ENCODE measurements around the gene OSBPL1A. TPM values are rescaled to one million over a fixed set of nuclear protein-coding genes. Genes with fewer than 3 reads are reported as not detected.

Gene OSBPL1A
- total and polyA plus RNA-seq, 2 of the 8 experiments (the other 6 are each of a cell fraction or from before 2014, with no cell fraction given) = 53.2 to 74.9 TPM

GRCh38 chr18:24234850-24235418 lies 162.7 kb downstream of the OSBPL1A start:
- Histone ChIP-seq H3K27me3 (replicated peaks in 1 of 4; ENCODE audit: control insufficient read depth in 3 of 4, extremely low read depth in 1 of 4, insufficient read depth in 3 of 4, low read length in 3 of 4) (no peaks in the 10 kb centered on the region), H2BK15ac (ENCODE audit: low read length) (0 out of 2 replicates have a peak overlapping the region, but pooled peaks have one; percentile 21), H4K20me1 (replicated peaks in 1 of 2; ENCODE audit: control insufficient read depth in 1 of 2, insufficient read depth in 2 of 2, low read length in 2 of 2) (peaks cover 0 to 1% of the 10 kb centered on the region in 2 experiments), H3K4me1 (replicated peaks in 1 of 4; ENCODE audit: control insufficient read depth in 3 of 4, insufficient read depth in 4 of 4, low read length in 3 of 4) (peaks cover 4 to 22% (median 8%) of the 10 kb centered on the region in 4 experiments), H3K18ac (ENCODE audit: extremely low read depth, low read length) (peak overlapping the region; percentile 41; the same call in 1 of the 2 replicates), H3K9ac (replicated peaks in 1 of 4; ENCODE audit: extremely low read depth in 1 of 4, low read depth in 3 of 4, low read length in 3 of 4) (no peak overlapping the region), H2BK12ac (ENCODE audit: low read depth, low read length) (peak overlapping the region; percentile 20; the same call in 1 of the 2 replicates), H3K14ac (ENCODE audit: insufficient read length) (no peak overlapping the region), H3K4ac (replicated peaks; ENCODE audit: insufficient read length, low read depth, low read length) (no peak overlapping the region), H3K79me1 (ENCODE audit: low read depth, low read length) (no peaks in the 10 kb centered on the region), H3K23ac (ENCODE audit: insufficient read length) (no peak overlapping the region), H2BK120ac (replicated peaks; ENCODE audit: low read depth, low read length) (no peak overlapping the region), H2AK5ac (ENCODE audit: low read depth, low read length) (0 out of 2 replicates have a peak overlapping the region, but pooled peaks have one; percentile 1), H4K91ac (replicated peaks; ENCODE audit: insufficient read length, low read length) (peak overlapping the region; percentile 38), H2BK20ac (ENCODE audit: low read length) (peak overlapping the region; percentile 13; the same call in 1 of the 2 replicates), H3K23me2 (ENCODE audit: low read depth, low read length) (no peaks in the 10 kb centered on the region), H4K8ac (ENCODE audit: extremely low read depth, insufficient read depth, low read length) (no peak overlapping the region), H3K27ac (ENCODE audit: low read depth, low read length) (no peak overlapping the region), H3K4me2 (ENCODE audit: insufficient read depth in 1 of 2, low read depth in 2 of 2, low read length in 2 of 2) (peak overlapping the region in 1 of 2 experiments; percentile 32; a peak in 1 of 4 replicates), H2BK5ac (ENCODE audit: low read depth, low read length) (peak overlapping the region; percentile 10; the same call in 1 of the 2 replicates), H2AFZ (ENCODE audit: low read length) (no peak overlapping the region), H3K36me3 (ENCODE audit: control insufficient read depth in 2 of 4, insufficient read depth in 4 of 4, low read length in 3 of 4) (peaks cover 0 to 21% (median 6%) of the 10 kb centered on the region in 4 experiments; a peak in 5 of 8 replicates), H3K56ac (replicated peaks; ENCODE audit: insufficient read length, low read depth, low read length) (no peak overlapping the region), H3K9me3 (ENCODE audit: insufficient read depth in 2 of 2, low read depth in 1 of 2, low read length in 1 of 2) (no peaks in the 10 kb centered on the region), H4K5ac (ENCODE audit: insufficient read length, low read depth, low read length) (no peak overlapping the region), H3K79me2 (ENCODE audit: control insufficient read depth in 1 of 2, insufficient read depth in 2 of 2, low read length in 2 of 2) (peaks cover 0 to 7% of the 10 kb centered on the region in 2 experiments; a peak in 1 of 4 replicates), H3K4me3 (ENCODE audit: extremely low read depth in 1 of 4, insufficient read depth in 2 of 4, low read depth in 3 of 4, low read length in 4 of 4) (no peak overlapping the region)
- ChIA-PET POLR2A (ENCODE audit: partially characterized antibody) (interaction anchor here (0.7 kb wide), 2 partner anchors 35 to 50 kb away, joined by 3 read pairs; no protein-coding TSS in a partner anchor), CTCF (ENCODE audit: partially characterized antibody) (interaction anchor here (0.6 to 2.3 kb wide), 10 partner anchors 8 to 253 kb away, joined by 3 to 10 read pairs (median 4); no protein-coding TSS in a partner anchor)
- DNase-seq (ENCODE audit: low read depth in 1 of 2, low spot score in 2 of 2) = no peak
- no peak for FAIRE-seq
- WGBS, 2 experiments (ENCODE audit: extremely low coverage in 1 of 2, insufficient coverage in 1 of 2, insufficient read length in 1 of 2, insufficient replicate concordance in 2 of 2, low coverage in 1 of 2, low lambda C conversion rate in 2 of 2, missing lambda C conversion rate in 1 of 2) = 92% methylated on average over 7 of the region's 7 CpGs; no CpG with 5 or more reads in 1 of the 2 experiments
- TF ChIP-seq CBX8 (IDR thresholded peaks at IDR 0.05; ENCODE audit: borderline replicate concordance, low read depth, low read length) = no peak
- TF ChIP-seq TBP (IDR thresholded peaks at IDR 0.05; ENCODE audit: low read depth, low read length) = no peak
- no peak for TF ChIP-seq KDM4A (IDR thresholded peaks at IDR 0.05; ENCODE audit: low read depth, low read length, severe bottlenecking)
- no peak for TF ChIP-seq KDM5A (IDR thresholded peaks at IDR 0.05; ENCODE audit: low read length)
- no peak for TF ChIP-seq RBBP5 (IDR thresholded peaks at IDR 0.05; ENCODE audit: borderline replicate concordance, low read depth, low read length)
- no peak for TF ChIP-seq CREB1 (IDR thresholded peaks at IDR 0.05)
- TF ChIP-seq USF2 (IDR thresholded peaks at IDR 0.05; ENCODE audit: low read length) = no peak
- no peak for TF ChIP-seq POU5F1 (IDR thresholded peaks at IDR 0.05; ENCODE audit: low read depth, low read length)
- no peak for TF ChIP-seq SP4 (IDR thresholded peaks at IDR 0.05; ENCODE audit: low read length)
- TF ChIP-seq SAP30 (IDR thresholded peaks at IDR 0.05; ENCODE audit: insufficient read depth, insufficient replicate concordance, low read length) = no peak
- no peak for TF ChIP-seq ATF3 (IDR thresholded peaks at IDR 0.05; ENCODE audit: insufficient read depth, low read depth, low read length)
